Keratinocyte (primary cell): Measurements from ENCODE around the gene OARD1. TPM values are rescaled to one million over a fixed set of nuclear protein-coding genes. Genes with fewer than 3 reads are reported as not detected.

ENCODE experiments used
- DNase-seq: peaks from one replicate; pipeline ENCODE4 v3.0.0-alpha.2; 2011; ENCODE audit warnings: low read depth, missing footprints, low spot score
- FAIRE-seq: peaks from 2 replicates; lab custom pipeline; 2011; peaks lifted over from hg19 to GRCh38; lab: Jason Lieb, UNC
- H2AFZ ChIP-seq: 2 replicates; pipeline ENCODE4 v1.6.0; 2012; ENCODE audit warnings: low read length, control low read depth, inconsistent platforms; ENCODE audit not compliant: control insufficient read depth
- H3K27ac ChIP-seq: 2 replicates; pipeline ENCODE4 v1.5.1; 2011; ENCODE audit warnings: low read length; ENCODE audit not compliant: control insufficient read depth, insufficient read depth
- H3K27me3 ChIP-seq: 3 replicates; pipeline ENCODE4 v1.6.0; 2011; ENCODE audit warnings: low read length; ENCODE audit not compliant: control insufficient read depth, insufficient read depth; ENCODE audit errors: extremely low read depth
- H3K36me3 ChIP-seq, 2 experiments: 2 replicates in 1 of 2; 3 replicates in 1 of 2; pipeline ENCODE4 v1.5.1; 2011; ENCODE audit warnings: low read length in 2 of 2, mild to moderate bottlenecking in 1 of 2; ENCODE audit not compliant: control insufficient read depth in 2 of 2, insufficient read depth in 2 of 2; ENCODE audit errors: extremely low read depth in 1 of 2
- H3K4me1 ChIP-seq: 3 replicates; pipeline ENCODE4 v1.5.1; 2011; ENCODE audit warnings: low read length; ENCODE audit not compliant: control insufficient read depth, insufficient read depth; ENCODE audit errors: extremely low read depth
- H3K4me2 ChIP-seq: 3 replicates; pipeline ENCODE4 v1.6.0; 2011; ENCODE audit warnings: low read depth, low read length; ENCODE audit not compliant: control insufficient read depth, insufficient read depth; ENCODE audit errors: extremely low read depth
- H3K4me3 ChIP-seq, 3 experiments: fragments of 200-600 bp in 1 of 3; sonication (generic) in 1 of 3; 2 replicates in 2 of 3; 3 replicates in 1 of 3; pipeline ENCODE4 v1.5.1; 2011 to 2016; ENCODE audit warnings: low read length in 3 of 3, mild to moderate bottlenecking in 3 of 3, control low read depth in 2 of 3, inconsistent platforms in 1 of 3, low read depth in 1 of 3, mixed read lengths in 1 of 3, mixed run types in 1 of 3, moderate library complexity in 1 of 3; ENCODE audit not compliant: control insufficient read depth in 2 of 3, insufficient read depth in 2 of 3; ENCODE audit errors: extremely low read depth in 1 of 3
- H3K79me2 ChIP-seq: 2 replicates; pipeline ENCODE4 v1.6.0; 2012; ENCODE audit warnings: low read length; ENCODE audit not compliant: control insufficient read depth, insufficient read depth
- H3K9ac ChIP-seq: 3 replicates; pipeline ENCODE4 v1.6.0; 2011; ENCODE audit warnings: low read length; ENCODE audit not compliant: control insufficient read depth, insufficient read depth; ENCODE audit errors: extremely low read depth
- H3K9me1 ChIP-seq: 3 replicates; pipeline ENCODE4 v1.6.0; 2011; ENCODE audit warnings: low read length; ENCODE audit not compliant: control insufficient read depth, insufficient read depth; ENCODE audit errors: extremely low read depth
- H3K9me3 ChIP-seq: 2 replicates; pipeline ENCODE4 v1.5.1; 2012; ENCODE audit warnings: low read depth, low read length; ENCODE audit not compliant: control insufficient read depth
- H4K20me1 ChIP-seq: 3 replicates; pipeline ENCODE4 v1.6.0; 2011; ENCODE audit warnings: low read length; ENCODE audit not compliant: control insufficient read depth, insufficient read depth; ENCODE audit errors: extremely low read depth
- CTCF ChIP-seq, 3 experiments: IDR thresholded peaks in 1 of 3; conservative IDR thresholded peaks in 1 of 3; optimal IDR thresholded peaks in 1 of 3; 2 replicates in 2 of 3; 3 replicates in 1 of 3; pipeline versions ENCODE3 to v1.5.1; 2011; ENCODE audit warnings: low read length in 3 of 3, mild to moderate bottlenecking in 3 of 3, moderate library complexity in 2 of 3, control low read depth in 1 of 3, inconsistent platforms in 1 of 3; ENCODE audit not compliant: insufficient read depth in 2 of 3; ENCODE audit errors: extremely low read depth in 1 of 3
- EZH2 ChIP-seq: IDR thresholded peaks from one replicate; pipeline ENCODE4 v1.6.1; 2012; ENCODE audit warnings: inconsistent platforms, mild to moderate bottlenecking, low read length, moderate library complexity
- dilution Hi-C: fragments of 300-500 bp; cut with MboI; formaldehyde crosslinking; loops from one replicate; pipeline ENCODE4 v1.7.0; 2020; ENCODE audit warnings: low sequenced_read_pairs; ENCODE audit not compliant: extremely low pct_ligation_motif_present
- polyA plus RNA-seq, 5 experiments: library from polyadenylated mRNA; depleted of rRNA in 3 of 5; stranded (reverse) in 3 of 5; stranded (forward) in 1 of 5; unstranded in 1 of 5; fragments of >200 nt; gene quantifications; 1 replicate in 1 of 5; 2 replicates in 3 of 5; 3 replicates in 1 of 5; pipeline versions ENCODE4 v1.2.1 to v1.2.3, GENCODE V29; 2011 to 2012; ENCODE audit warnings: missing spikeins in 2 of 5, low read depth in 1 of 5, low replicate concordance in 1 of 5

Gene OARD1
- polyA plus RNA-seq, 1 donor (not counting 4 experiments of a cell fraction or from before 2014, with no cell fraction given), result 20.3 TPM

- H3K36me3 ChIP-seq, result peaks cover 2 to 8% of the 10 kb centered on the region in 2 experiments
- no peaks in the 10 kb centered on the region for H3K9me1 ChIP-seq
- H4K20me1 ChIP-seq, result no peaks in the 10 kb centered on the region
- no peak overlapping the region for H2AFZ ChIP-seq
- no peak overlapping the region for H3K27ac ChIP-seq
- dilution Hi-C loops, result no loop called here
- no peaks in the 10 kb centered on the region for H3K4me1 ChIP-seq
- no peaks in the 10 kb centered on the region for H3K9me3 ChIP-seq
- DNase-seq (peak; percentile 30), FAIRE-seq (peak; percentile 62)
- H3K27me3 ChIP-seq, result no peaks in the 10 kb centered on the region
- H3K4me2 ChIP-seq, result no peak overlapping the region
- no peaks in the 10 kb centered on the region for H3K79me2 ChIP-seq
- no peak overlapping the region for H3K9ac ChIP-seq
- peak; percentile 63 to 75 (median 71) for TF ChIP-seq CTCF (optimal IDR thresholded peaks at IDR 0.05 in 1 of 3, IDR thresholded peaks at IDR 0.05 in 1 of 3, conservative IDR thresholded peaks at IDR 0.05 in 1 of 3; ENCODE audit: extremely low read depth in 1 of 3, insufficient read depth in 2 of 3, low read length in 3 of 3)
- no peak for TF ChIP-seq EZH2
- no peak overlapping the region for H3K4me3 ChIP-seq
These were observed 5.3 kb downstream of the OARD1 start for GRCh38 chr6:41066867-41067304.

GRCh38 chr6:41065550-41066026 is 6.6 kb downstream of the OARD1 start:
- Histone ChIP-seq H3K4me3 (no peak overlapping the region), H3K36me3 (peaks cover 2 to 8% of the 10 kb centered on the region in 2 experiments)
- no peak for FAIRE-seq

More at GRCh38 chr6:41065550-41066026, 6.6 kb downstream of the OARD1 start:
- no peak for DNase-seq
- no peaks in the 10 kb centered on the region for H3K79me2 ChIP-seq
- H2AFZ ChIP-seq, result no peak overlapping the region
- no peak overlapping the region for H3K4me2 ChIP-seq
- H4K20me1 ChIP-seq, result no peaks in the 10 kb centered on the region
- H3K9ac ChIP-seq, result no peak overlapping the region
- dilution Hi-C loops, result no loop called here
- no peaks in the 10 kb centered on the region for H3K9me3 ChIP-seq
- H3K27ac ChIP-seq, result no peak overlapping the region
- H3K4me1 ChIP-seq, result no peaks in the 10 kb centered on the region
- no peaks in the 10 kb centered on the region for H3K27me3 ChIP-seq
- no peaks in the 10 kb centered on the region for H3K9me1 ChIP-seq
- TF ChIP-seq EZH2, result no peak
- no peak for TF ChIP-seq CTCF (optimal IDR thresholded peaks at IDR 0.05 in 1 of 3, IDR thresholded peaks at IDR 0.05 in 1 of 3, conservative IDR thresholded peaks at IDR 0.05 in 1 of 3; ENCODE audit: extremely low read depth in 1 of 3, insufficient read depth in 2 of 3, low read length in 3 of 3)
